NK-92 (cell line): ENCODE data around the gene ACSL4.
"Not testable (repeated sequence)": the region's sequence is repeated elsewhere in the genome, so short reads cannot be mapped to it uniquely, and the experiment has no call there.

Experiments used
- DNase-seq: peaks from one replicate; lab custom pipeline; 2025; ENCODE audit not compliant: unreplicated experiment; lab: John Stamatoyannopoulos, UW

The ACSL4 gene

DNA sequence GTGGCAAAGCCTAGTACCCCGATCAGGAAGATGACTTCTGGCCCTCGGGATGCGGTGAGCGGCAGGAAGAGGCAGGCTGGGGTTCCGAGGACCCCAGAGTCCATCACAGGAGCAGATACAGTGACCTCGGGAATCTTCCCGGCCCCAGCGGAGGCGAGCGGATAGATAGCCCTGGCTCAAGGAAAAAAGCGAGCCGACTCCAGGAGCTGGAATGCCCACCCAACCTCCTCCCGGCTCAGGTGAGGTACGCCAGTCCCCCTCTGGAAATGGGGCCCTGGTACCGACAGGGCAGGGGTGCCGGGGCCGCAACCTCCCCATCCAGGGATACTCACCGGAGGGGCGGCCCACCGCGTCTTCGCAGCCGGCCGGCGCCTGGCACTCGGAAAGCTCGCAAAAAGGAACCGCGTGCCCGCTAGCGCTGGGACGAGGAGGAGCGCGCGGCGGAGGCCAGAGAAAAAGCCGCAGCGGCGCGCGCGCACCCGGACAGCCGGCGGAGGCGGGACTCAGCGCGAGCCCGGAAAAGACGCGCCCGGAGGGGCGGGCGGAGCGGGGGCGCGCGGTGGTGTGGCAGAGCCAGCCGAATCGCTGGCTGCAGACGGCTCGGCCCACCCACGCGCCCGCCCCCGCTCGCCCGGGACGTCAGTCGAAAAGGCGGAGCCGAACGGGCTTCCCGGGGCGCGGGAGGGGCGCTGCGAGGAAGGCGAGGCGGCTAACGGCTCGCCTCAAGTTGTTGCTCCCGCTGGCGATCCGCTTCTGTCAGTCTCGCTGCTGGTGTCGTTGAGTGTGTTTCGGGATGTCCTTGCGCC lies at the start of gene ACSL4:
Gene ACSL4 (minus strand): TSS at position 451 of the 806 bp plus-strand sequence. CDS start 49,894 bp downstream, outside the sequence.
- DNase-seq: peak; percentile 38

DNA sequence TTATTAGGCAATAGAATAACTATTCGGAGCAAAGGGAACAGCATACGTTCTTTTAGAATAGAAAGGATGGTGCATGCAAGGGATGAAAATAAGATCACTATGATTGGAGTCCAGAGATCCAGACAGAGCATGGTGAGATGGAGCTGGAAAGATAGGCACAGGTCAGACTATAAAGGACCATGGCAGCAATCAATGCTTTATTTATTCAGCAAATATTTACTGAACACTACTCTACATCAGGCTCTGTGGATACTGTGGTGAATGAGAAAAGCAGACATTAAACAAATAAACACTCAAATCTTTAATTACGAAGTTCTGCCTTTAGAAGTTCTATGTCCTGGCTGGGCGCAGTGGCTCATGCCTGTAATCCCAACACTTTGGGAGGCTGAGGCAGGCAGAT lies 44.7 kb upstream of the ACSL4 start:
- no peak for DNase-seq

DNA sequence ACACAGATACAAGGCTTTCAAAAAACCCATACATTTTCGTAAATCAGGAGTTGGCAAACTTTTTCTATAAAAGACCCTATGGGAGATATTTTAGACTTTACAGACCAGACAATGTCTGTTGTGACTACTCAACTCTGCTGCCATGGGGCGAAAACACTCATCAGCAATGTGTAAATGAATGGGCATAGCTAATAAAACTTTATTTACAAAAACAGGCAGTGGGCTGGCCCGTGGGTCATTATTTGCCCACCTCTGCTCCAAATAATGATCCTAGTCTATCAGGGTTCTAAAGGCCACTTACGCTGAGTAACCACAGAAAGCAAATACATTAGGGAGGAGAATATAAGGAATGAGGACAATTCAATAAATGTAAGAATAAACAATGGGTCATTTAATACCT lies 43.9 kb upstream of the ACSL4 start:
- DNase-seq: no peak

DNA sequence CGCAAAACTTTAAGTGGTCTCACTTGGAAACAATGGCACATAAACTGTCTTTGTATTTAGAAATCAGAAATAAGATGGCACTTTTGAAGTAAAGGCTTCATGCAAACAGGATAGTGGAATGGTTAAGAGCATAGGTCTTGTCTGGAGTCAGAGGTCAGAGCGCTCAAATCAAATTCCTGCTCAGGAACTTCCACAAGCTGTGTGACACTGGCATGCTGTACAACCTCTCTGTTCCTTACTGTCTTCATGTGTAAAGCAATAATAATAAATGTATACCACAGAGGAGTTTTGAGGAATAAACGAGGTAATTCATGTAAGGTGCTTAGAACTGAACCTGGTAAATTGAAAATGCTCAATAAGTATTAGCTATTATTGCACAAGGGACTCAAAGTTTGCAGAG lies 43.4 kb upstream of the ACSL4 start:
- no peak for DNase-seq

DNA sequence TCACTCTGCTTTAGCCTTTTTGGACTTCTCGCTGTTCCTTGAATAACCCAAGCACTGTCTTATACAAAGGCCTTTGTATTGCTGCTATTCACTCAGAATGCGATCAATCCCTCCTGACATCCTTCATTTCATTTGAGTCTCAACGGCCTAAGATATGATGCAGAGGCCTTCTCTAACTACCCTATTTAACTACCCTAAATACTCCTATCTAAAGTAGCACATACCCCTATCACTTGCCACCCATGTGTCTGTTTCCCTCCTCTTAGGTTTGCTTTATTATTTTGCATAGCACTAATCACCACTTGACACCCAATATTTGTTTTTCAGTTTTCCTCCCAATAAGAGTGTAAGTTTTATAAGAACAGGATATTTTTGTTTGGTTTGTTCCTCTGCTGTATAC lies 42.3 kb upstream of the ACSL4 start:
- no peak for DNase-seq

DNA sequence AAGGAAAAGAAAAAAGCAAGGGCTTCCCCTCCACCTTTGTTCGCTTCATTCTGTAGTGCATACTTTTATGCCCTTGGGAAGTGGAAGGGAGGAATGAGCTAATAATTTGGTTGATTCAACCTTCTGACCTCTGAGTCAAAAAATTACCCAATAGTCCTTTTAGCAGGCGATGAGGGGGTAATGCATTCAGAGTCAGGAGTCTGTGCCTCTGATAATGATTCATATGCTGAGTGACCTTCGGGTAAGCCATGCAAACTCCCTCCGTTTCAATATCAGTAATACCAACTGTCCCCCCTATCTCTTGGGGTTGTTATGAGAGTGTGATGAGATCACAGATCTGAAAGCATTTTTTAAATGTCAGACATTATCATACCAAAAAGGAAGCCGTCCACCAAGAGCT lies 41.6 kb upstream of the ACSL4 start:
- DNase-seq: no peak

DNA sequence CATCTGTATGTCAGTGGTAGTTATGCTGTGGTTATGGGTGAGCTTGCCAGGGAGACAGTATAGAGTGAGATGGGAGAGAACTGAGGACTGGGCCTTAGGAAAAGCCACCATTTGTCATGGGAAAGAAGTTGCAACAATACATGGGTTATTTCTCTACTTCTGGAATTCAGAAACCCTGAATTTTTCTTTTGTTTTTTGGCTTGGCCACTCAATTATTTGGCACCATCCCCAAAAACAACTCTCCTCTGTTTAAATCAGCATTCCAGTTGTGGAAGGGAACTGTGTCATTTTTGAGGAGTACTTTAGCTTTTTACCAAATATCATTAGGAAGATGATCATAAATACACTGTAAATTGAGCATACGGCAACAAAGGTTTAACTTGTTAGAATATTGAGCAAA lies 41.1 kb upstream of the ACSL4 start:
- DNase-seq: no peak

DNA sequence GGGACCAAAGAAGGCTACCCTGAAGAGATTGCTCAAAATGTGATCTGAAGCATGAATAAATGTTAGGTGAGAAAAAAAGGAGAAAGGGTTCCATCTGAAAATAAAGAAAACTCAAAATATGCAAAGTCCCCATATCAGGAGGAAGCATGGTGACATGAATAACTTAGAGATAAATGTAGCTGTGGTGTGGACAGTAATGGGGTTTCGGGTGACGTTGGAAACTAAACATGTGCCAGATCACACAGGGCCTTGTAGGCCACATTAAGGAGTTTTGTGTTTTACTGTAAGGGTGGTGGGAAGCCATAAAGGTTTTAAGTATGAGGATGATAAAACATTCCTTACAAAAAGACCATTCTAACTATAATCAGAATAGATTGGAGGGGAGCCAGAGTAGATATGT lies 40.3 kb upstream of the ACSL4 start:
- DNase-seq: no peak

DNA sequence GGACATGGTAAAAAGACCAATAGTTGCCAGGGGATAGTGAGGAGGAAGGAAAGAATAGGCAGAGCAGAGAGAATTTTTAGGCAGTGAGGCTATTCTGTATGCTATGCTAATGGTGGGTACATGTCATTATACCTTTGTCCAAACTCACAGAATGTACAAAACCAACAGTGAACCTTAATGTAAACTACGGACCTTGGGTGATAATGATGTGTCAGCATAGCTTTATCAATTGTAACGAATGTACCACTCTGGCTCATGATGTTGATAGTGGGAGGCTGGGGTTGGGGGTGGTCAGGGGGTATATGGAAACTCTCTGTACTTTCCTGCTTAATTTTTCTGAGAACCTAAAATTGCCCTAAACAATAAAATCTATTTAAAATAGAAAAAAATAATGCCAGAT lies 37.7 kb upstream of the ACSL4 start:
- DNase-seq: no peak

DNA sequence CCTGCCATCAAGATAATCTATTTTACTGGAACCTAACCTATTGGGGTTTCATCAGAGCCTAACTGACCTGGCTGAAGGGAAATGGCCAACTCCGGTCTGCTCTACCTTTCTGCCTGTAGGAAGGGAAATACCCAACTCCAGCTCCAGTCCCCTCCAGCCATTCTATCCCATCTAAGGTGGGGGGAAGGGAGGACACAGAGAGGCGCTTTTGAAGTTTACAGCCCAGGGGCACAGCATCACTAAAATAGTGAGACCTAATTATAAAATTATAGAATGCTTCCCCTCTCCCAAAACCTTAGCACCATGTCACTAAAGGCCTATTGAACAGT lies 27.8 kb upstream of the ACSL4 start:
- no peak for DNase-seq

DNA sequence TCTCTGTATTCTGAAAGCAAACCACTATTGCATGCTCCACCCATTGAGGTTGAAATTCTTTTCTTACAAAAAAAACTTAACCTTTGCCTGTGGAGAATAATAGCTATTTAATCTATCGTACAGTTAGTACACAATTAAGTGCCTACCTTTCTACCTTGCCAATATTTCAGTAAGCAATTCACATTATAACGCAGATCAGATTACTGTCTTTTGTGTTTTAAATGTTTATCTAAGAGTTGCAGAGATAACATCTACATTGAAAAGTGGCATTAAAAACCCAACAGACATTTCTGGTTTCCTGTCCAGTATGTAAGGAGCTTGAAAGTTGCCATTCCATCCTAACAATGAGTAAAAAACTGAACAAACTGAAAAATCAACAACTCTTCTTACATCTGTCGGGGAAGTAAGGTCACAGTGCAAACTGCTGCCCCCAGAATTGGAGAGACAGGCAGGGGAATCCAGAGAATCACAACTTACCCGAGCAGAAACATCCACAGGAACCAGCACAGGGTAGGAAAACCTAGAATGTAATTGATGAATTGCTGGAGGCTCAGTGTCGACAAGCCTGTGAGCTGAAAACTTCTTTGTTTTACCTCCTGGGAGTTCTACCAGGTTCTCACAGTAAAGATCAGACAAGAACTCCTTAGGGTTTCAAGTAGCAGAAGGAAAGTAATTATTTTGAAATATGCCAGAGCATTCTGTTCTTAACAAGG lies 27.3 kb upstream of the ACSL4 start:
- no peak for DNase-seq

DNA sequence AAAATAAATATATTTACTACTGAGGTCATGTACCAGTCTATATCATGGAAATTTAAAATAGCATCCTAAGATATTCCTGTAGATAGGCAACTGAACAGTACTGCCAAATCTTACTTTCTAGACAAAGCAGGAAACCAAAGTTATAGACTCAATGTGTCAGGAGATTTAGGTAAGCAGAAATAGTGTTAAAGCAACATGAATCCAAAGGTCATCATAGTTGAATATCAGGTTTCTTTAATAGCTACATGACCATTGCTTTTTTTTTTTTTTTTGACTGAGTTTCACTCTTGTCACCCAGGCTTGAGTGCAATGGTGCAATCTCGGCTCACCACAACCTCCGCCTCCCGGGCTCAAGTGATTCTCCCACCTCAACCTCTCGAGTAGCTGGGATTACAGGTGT lies 20.2 kb upstream of the ACSL4 start:
- DNase-seq: no peak

DNA sequence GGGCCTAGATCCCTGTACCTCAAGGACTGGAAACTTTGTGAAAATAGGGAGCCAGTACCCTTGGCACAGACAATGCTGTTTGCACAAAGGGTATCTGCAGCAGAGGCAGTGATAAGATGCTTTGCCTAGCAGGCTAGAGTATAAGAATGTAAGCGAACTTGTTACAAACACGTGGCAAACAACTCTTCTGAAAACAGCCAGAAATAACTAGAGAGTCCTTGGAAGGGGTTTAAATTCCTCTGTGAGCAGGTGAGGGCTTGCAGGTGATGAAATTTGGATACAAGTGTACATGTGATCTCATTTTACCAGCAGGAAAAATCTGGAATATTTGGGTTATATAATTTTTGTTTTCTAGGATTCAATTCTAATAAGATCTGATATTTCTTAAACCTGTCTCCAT lies 18.6 kb upstream of the ACSL4 start:
- DNase-seq: no peak

DNA sequence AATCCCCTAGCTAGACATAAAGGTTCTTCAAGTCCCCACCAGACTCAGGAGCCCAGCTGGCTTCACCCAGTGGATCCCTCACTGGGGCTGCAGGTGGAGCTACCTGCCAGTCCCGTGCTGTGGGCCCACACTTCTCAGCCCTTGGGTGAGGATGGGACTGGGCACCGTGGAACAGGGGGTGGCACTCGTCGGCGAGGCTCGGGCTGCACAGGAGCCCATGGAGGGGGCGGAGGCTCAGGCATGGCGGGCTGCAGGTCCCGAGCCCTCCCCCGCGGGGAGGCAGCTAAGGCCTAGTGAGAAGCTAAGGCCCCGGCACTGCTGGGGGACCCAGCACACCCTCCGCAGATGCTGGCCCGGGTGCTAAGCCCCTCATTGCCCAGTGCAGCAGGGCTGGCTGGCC lies 16.1 kb upstream of the ACSL4 start:
- no peak for DNase-seq

DNA sequence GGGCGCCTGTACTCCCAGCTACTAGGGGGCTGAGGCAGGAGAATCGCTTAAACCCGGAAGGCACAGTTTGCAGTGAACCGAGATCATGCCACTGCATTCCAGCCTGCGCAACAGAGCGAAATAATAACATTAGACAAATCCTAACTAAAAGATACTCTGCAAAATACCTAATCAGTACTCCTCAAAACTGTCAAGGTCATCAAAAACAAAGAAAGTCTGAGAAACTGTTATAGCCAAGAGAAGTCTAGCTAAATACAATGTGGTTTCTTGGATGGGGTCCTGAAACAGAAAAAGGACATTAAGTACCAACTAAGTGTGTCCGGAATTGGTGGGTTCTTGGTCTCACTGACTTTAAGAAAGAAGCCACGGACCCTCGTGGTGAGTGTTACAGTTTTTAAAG lies 14.6 kb upstream of the ACSL4 start:
- no peak for DNase-seq

DNA sequence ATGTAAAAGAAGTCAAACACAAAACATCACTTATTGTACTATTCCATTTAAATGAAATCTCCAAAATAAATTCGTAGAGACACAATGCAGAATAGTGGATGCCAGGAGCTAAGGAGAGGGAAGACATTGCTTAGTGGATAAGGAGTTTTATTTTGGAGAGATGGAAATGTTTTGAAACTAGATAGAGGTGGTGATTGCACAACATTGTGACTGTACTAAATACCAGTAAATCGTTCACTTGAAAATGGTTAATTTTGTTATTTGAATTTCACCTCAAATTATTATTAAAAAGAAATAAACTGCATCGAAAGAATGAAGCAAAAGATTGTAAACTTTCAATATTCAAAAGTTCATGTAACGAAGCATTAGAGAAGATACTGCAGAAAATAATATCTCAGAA lies 9.7 kb upstream of the ACSL4 start:
- no peak for DNase-seq

DNA sequence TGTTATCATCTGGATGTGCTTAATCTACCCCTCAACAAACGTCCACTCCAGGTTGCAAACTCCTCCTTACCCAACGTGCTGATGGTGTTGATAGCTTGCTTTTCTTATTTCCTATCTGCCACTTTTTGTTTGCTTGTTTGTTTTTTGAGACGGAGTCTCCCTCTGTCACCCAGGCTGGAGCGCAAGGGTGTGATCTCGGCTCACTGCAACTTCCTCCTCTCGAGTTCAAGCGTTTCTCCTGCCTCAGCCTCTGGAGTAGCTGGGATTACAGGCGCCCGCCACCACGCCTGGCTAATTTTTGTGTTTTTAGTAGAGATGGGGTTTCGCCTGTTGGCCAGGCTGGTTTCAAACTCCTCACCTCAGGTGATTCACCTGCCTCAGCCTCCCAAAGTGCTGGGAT lies 7.8 kb upstream of the ACSL4 start:
- DNase-seq: not testable (repeated sequence)

DNA sequence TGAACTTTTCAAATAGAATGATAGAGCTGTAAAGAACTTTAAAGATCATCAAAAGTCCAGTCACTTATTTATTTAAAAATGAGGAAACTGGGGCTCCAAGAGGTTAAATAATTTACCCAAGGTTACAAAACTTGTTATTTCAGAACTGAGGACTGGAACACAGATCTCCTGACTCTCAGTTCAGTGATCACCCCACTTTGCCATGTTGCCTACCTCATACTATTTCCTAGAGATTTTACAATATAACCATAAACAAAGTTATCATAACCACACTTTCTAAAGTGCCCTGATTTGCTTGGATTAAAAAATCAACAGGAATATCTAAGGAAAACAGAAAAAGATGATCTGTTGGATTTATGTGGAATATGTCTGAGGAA lies 7.4 kb upstream of the ACSL4 start:
- DNase-seq: no peak

DNA sequence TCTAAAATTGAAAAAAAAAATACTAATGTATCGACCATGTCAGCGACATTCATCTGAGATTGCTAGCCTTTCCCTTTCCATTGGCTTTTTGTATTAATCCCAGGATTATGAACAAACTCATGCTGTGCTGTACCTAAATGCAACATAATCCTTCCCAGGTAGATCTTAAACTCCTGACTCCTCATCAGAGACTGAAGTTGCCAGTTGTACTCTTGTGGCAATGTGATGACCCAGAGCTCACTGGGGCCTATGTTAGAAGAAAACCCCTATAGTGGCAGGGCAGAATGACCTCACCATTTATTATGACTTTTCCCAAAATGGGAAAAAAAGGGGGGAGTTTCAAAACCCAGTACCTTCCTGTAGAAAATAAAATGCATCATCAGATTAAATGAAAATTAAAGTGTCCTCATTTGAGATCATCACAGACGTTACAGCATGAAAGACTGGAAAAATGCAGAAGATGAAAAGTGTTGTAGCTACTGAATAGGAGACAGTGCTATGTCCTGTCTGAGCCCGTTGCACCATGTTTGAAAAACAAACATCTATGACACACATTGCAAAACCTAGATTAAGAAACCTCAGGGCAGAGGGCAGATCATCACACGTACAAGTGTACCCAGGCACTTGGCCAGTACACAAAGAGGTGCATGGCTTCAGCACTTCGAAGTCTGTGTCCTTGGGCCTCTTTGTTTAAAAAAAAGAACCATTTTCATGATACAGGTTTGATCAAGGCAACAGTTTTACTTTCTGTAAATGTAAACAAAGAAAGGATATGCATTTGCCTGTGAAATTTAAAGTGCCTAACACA lies 6.8 kb upstream of the ACSL4 start:
- no peak for DNase-seq

DNA sequence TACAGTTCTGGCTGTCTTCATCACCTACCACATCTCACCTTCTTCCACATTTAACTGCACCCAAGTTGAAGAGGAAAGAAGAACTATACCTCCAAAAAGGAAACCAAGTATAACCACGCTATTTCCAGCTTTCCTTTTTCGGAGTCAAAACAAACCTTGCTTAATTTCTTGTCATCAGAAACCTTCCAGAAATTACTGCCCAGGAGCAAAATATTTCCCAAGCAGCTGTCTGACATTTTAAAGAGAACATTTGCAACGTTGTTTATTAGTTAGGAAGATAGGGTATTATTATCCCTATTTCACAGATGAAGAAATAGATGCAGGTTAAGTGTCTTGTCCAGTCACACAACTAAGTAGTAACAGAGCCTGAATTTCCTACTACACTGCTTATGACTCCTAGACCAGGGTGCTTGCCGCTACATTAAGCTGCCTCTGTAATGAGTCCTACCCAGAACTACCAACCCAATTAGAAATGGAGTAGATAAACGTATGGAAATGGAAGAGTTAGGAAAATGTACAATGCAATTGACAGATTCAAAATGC lies 2.2 kb upstream of the ACSL4 start:
- no peak for DNase-seq

DNA sequence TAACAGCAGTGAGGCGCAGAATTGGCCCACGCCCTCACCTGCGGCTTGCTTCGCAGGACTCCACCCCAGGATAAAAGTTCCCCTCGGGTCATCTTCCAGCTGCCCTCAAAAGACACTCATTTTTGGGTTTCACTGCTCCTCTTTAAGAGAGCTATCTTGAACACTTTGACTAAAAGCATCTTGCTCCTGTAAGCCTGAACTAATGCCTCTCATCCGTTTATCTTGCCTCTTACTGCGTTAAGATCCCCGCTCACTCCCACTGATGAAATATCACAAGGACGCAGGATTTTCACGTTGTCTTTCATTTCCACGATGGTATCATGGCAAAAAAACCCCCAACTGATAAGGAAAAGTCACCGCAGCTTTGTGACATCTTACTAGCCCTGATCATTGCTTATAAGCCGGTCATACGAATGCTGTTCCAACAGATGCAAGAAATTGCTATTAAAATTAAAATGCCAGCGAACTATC lies 591 bp upstream of the ACSL4 start:
- no peak for DNase-seq
